IPS DF 6.9 (cell line): ENCODE data around the gene HS3ST2.

Experiments used
- DNase-seq: peaks from one replicate; pipeline ENCODE4 v3.0.0-alpha.2; 2013; ENCODE audit warnings: low read depth, low spot score
- H3K27ac ChIP-seq: one replicate; pipeline ENCODE4 v1.5.1; 2013; ENCODE audit warnings: low read length, control low read depth
- H3K27me3 ChIP-seq: 2 replicates; pipeline ENCODE4 v1.6.1; 2013; ENCODE audit warnings: mild to moderate bottlenecking, low read length; ENCODE audit not compliant: control insufficient read depth, insufficient read depth
- H3K36me3 ChIP-seq: 2 replicates; pipeline ENCODE4 v1.6.1; 2013; ENCODE audit warnings: low read length; ENCODE audit not compliant: control insufficient read depth, insufficient read depth
- H3K4me1 ChIP-seq: 2 replicates; pipeline ENCODE4 v1.6.1; 2013; ENCODE audit warnings: low read length; ENCODE audit not compliant: control insufficient read depth, insufficient read depth
- H3K4me3 ChIP-seq: 2 replicates; pipeline ENCODE4 v1.5.1; 2013; ENCODE audit warnings: mild to moderate bottlenecking, low read length
- H3K9me3 ChIP-seq: 2 replicates; pipeline ENCODE4 v1.6.1; 2013; ENCODE audit warnings: low read length, inconsistent platforms; ENCODE audit not compliant: control insufficient read depth, insufficient read depth
- WGBS: extraction: QIAGEN DNeasy Blood & Tissue Kit; methylation state at CpG from one replicate; pipeline ENCODE4 v1.1.7; 2013; ENCODE audit warnings: mixed read lengths, missing lambda C conversion rate; ENCODE audit not compliant: insufficient read length, insufficient coverage; 5-methylcytosine and 5-hydroxymethylcytosine counted together

HS3ST2 gene

GRCh38 chr16:22786284-22786683 is 27.7 kb upstream of the HS3ST2 start:
- H3K4me1 ChIP-seq, result 0 out of 2 replicates have a peak, but pooled peaks cover 1% of the 10 kb centered on the region
- H3K36me3 ChIP-seq, result no peaks in the 10 kb centered on the region
- no peaks in the 10 kb centered on the region for H3K9me3 ChIP-seq
- DNase-seq, result no peak
- H3K27me3 ChIP-seq, result no peaks in the 10 kb centered on the region
- no CpG with 5 or more reads among the region's 2 CpGs for WGBS
- H3K27ac ChIP-seq, result no peak overlapping the region
- H3K4me3 ChIP-seq, result no peak overlapping the region

- no peaks in the 10 kb centered on the region for H3K9me3 ChIP-seq
- no peaks in the 10 kb centered on the region for H3K27me3 ChIP-seq
- no peak overlapping the region for H3K27ac ChIP-seq
- no peak for DNase-seq
- WGBS, result no CpG with 5 or more reads among the region's 4 CpGs
- H3K4me1 ChIP-seq, result 0 out of 2 replicates have a peak, but pooled peaks cover 1% of the 10 kb centered on the region
- no peak overlapping the region for H3K4me3 ChIP-seq
- no peaks in the 10 kb centered on the region for H3K36me3 ChIP-seq
Measured at GRCh38 chr16:22786691-22787090, 27.3 kb upstream of the HS3ST2 start.

DNA sequence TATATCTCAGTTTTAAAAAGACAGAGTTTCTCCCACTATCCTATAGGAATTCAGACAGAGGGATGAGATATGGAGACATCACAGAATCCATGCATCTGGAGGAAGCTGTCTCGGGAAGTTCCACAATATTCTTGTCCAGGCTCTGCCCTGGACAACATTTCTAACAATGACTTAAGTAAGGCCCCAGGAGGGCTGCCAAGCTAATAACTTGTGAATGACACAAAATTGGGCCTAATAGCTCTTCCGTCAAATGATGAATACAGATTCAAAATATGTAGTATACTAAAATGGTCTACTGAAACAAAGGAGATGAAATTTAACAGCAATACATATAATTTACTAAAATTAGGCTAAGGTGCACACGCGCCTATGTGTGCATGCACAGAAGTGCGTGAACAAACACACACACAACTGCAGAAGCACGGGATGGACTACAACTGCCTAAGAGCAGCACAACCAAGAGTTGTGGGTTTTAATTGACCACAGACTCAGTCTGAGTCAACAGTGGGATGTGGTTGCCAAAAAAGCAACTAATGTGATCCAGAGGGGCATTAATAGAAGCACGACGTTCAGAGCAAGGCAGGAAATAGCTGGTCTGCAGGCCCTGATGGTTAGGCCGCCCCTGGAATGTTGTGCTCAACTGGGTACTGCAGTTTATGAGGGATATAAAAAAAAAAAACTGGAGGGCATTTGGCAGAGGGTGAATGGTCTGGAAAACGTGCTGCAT is 26.3 kb upstream of the HS3ST2 start:
- H3K4me1 ChIP-seq, result 0 out of 2 replicates have a peak, but pooled peaks cover 1% of the 10 kb centered on the region
- no peak for DNase-seq
- no peak overlapping the region for H3K4me3 ChIP-seq
- H3K27me3 ChIP-seq, result no peaks in the 10 kb centered on the region
- H3K36me3 ChIP-seq, result no peaks in the 10 kb centered on the region
- H3K27ac ChIP-seq, result no peak overlapping the region
- H3K9me3 ChIP-seq, result no peaks in the 10 kb centered on the region
- no CpG with 5 or more reads among the region's 10 CpGs for WGBS

DNA sequence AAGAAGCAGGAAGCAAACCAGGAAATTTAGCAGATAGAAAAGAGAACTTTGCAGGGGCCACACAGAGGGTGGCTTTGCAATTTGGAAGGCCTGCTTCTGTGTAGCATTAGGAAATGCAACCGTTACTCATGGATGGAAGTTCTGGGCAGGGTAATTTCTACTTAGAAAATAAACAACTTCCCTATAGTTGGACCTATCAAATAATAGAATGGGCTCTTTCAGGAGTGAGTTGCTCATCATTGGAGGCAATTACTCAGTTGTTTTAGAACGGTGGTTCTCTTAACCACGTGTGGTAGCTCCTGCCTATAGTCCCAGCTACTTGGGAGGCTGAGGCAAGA is 25.8 kb upstream of the HS3ST2 start:
- WGBS, result no CpG with 5 or more reads among the region's 3 CpGs
- no peaks in the 10 kb centered on the region for H3K36me3 ChIP-seq
- H3K27me3 ChIP-seq, result no peaks in the 10 kb centered on the region
- no peak overlapping the region for H3K27ac ChIP-seq
- no peak overlapping the region for H3K4me3 ChIP-seq
- no peak for DNase-seq
- no peaks in the 10 kb centered on the region for H3K9me3 ChIP-seq
- 0 out of 2 replicates have a peak, but pooled peaks cover 1% of the 10 kb centered on the region for H3K4me1 ChIP-seq

DNA sequence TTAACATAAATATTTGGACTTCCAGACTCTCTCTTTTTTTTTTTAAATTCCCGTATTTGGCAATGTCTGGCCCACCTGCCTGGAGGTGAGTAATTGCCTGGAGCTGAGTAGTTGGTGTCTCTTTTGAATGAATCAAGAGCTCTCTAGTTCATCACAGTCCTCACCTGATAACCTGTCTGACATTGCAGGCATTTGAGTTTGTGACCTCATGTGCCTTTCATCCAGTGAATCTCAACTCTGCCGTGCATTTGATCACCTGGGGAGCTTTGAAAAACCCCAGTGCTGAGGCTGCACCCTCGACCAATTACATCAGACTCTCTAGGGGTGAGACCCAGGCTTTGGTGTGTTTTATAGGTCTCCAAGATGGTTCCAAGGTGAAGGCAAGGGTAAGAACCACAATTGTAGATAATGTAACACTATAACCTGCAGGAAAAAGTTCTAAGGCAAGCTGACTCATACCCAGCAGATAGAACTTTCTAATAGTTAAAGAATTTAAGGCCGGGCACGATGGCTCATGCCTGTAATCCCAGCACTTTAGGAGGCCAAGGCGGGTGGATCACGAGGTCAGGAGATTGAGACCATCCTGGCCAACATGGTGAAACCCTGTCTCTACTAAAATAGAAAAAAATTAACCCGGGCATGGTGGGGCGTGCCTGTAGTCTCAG is 24.5 kb upstream of the HS3ST2 start:
- no CpG with 5 or more reads among the region's 9 CpGs for WGBS
- H3K4me1 ChIP-seq, result 0 out of 2 replicates have a peak, but pooled peaks cover 1% of the 10 kb centered on the region

DNA sequence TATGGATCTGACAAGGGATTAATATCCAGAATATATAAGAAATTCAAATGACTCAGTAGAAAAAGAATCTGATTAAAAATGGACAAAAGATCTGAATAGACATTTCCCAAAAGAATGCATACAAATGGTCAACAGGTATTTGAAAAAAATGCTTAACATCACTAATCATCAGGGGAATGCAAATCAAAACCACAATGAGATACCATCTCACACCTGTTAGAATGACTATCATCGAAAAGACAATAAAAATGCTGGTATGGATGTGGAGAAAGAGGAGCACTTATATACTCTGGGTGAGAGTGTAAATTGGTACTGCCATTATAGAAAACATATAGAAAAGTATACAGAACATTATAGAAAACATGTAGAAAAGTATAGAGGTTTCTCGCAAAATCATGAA is 16.4 kb upstream of the HS3ST2 start:
- no CpG with 5 or more reads among the region's 2 CpGs for WGBS
- no peak for DNase-seq
- no peak overlapping the region for H3K27ac ChIP-seq
- H3K4me3 ChIP-seq, result no peak overlapping the region
- H3K9me3 ChIP-seq, result no peaks in the 10 kb centered on the region
- H3K4me1 ChIP-seq, result no peaks in the 10 kb centered on the region
- H3K27me3 ChIP-seq, result no peaks in the 10 kb centered on the region
- H3K36me3 ChIP-seq, result no peaks in the 10 kb centered on the region

More for the DNA sequence above, 24.5 kb upstream of the HS3ST2 start:
- no peak overlapping the region for H3K4me3 ChIP-seq
- H3K27ac ChIP-seq, result no peak overlapping the region
- no peaks in the 10 kb centered on the region for H3K27me3 ChIP-seq
- no peak for DNase-seq
- no peaks in the 10 kb centered on the region for H3K9me3 ChIP-seq
- no peaks in the 10 kb centered on the region for H3K36me3 ChIP-seq

GRCh38 chr16:22799113-22799512 is 14.8 kb upstream of the HS3ST2 start:
- no peaks in the 10 kb centered on the region for H3K27me3 ChIP-seq
- DNase-seq, result no peak

DNA sequence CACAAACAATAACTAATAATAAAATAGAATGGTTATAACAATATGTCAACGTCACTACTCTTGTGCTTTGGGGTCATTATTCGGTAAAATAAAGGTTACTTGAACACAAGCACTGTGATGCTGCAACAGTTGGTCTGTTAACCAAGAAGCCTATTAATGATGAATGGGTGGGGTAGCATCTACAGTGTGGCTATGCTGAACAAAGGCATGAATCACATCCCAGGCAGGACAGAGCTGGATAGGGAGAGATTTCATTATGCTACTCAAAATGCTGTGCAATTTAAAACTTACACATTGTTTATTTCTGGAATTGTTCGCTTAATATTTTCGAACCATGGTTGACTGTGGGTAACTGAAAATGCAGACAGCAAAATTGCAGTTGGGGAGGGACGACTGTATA is 9.1 kb upstream of the HS3ST2 start:
- H3K9me3 ChIP-seq, result no peaks in the 10 kb centered on the region
- no peak for DNase-seq
- WGBS, result no CpG with 5 or more reads among the region's 5 CpGs
- H3K36me3 ChIP-seq, result no peaks in the 10 kb centered on the region
- no peaks in the 10 kb centered on the region for H3K4me1 ChIP-seq
- H3K27ac ChIP-seq, result no peak overlapping the region
- no peak overlapping the region for H3K4me3 ChIP-seq
- no peaks in the 10 kb centered on the region for H3K27me3 ChIP-seq

More at GRCh38 chr16:22799113-22799512, 14.8 kb upstream of the HS3ST2 start:
- no CpG with 5 or more reads among the region's 2 CpGs for WGBS
- H3K36me3 ChIP-seq, result no peaks in the 10 kb centered on the region
- no peak overlapping the region for H3K27ac ChIP-seq
- H3K4me1 ChIP-seq, result no peaks in the 10 kb centered on the region
- no peaks in the 10 kb centered on the region for H3K9me3 ChIP-seq
- no peak overlapping the region for H3K4me3 ChIP-seq

DNA sequence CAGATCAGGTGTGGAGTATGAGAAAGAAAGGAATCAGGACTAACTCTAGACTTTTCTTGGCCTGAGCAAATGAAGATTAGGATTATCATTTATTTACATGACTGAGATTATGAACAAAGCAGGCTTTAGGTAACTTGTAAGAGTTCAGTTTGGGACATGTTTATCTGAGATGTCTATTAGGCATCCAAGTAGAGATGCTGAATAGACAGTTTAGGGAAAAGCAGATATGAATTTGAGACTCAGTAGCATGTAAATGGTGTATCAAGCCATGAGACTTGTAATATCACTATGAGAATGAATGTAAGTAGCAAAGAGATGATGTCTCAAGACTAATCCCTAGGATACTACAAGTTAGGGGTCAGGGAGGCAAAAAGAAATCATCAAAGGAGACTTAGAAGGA is 8.6 kb upstream of the HS3ST2 start:
- Histone ChIP-seq H3K4me1 (no peaks in the 10 kb centered on the region), H3K9me3 (no peaks in the 10 kb centered on the region), H3K4me3 (no peak overlapping the region), H3K27me3 (no peaks in the 10 kb centered on the region), H3K27ac (no peak overlapping the region), H3K36me3 (no peaks in the 10 kb centered on the region)
- no peak for DNase-seq

GRCh38 chr16:22806811-22807210 is 7.2 kb upstream of the HS3ST2 start:
- H3K36me3 ChIP-seq, result no peaks in the 10 kb centered on the region
- no CpG with 5 or more reads among the region's 8 CpGs for WGBS
- no peaks in the 10 kb centered on the region for H3K4me1 ChIP-seq
- H3K9me3 ChIP-seq, result no peaks in the 10 kb centered on the region
- no peak overlapping the region for H3K4me3 ChIP-seq
- H3K27ac ChIP-seq, result no peak overlapping the region
- DNase-seq, result no peak
- no peaks in the 10 kb centered on the region for H3K27me3 ChIP-seq

DNA sequence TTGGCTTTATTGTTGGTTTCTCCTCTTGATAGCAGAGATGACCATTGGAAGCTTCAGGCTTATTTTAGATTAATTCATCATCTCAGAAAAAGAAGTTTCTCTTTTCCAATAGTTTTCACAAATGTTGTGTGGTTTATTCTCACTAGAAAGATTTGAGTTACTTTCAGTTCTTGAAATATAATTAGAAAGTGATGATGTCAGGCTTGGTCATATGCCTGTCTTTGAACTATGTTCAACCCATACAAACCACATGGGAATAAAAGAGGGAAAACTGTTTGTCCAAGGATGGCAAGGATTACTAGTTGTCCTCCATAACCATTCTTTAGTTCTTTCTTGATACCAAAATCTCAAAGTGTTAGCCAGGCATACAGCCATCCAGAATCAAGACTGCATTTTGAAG is 3.7 kb upstream of the HS3ST2 start:
- Histone ChIP-seq H3K27ac (no peak overlapping the region), H3K9me3 (no peaks in the 10 kb centered on the region), H3K36me3 (no peaks in the 10 kb centered on the region), H3K4me3 (no peak overlapping the region), H3K4me1 (peaks cover 4% of the 10 kb centered on the region; the same call in 1 of the 2 replicates), H3K27me3 (peaks cover 2% of the 10 kb centered on the region; the same call in 1 of the 2 replicates)
- DNase-seq, result no peak
